Upper lobe of left lung (tissue), 4 donors: ENCODE data around the gene POLQ.

Experiments
- CTCF ChIP-seq, 6 experiments: fragments of 450-650 bp in 4 of 6; fragments of 200-600 bp in 2 of 6; sonication (generic) in 2 of 6; IDR thresholded peaks; one replicate each; pipeline ENCODE4 v1.5.1; 2016 to 2019; ENCODE audit warnings: antibody characterized with exemption in 6 of 6
- POLR2A ChIP-seq, 4 donors: fragments of 450-650 bp; IDR thresholded peaks; one replicate each; pipeline ENCODE4 v1.5.1; 2016 to 2017; ENCODE audit warnings: antibody characterized with exemption in 4 of 4, mild to moderate bottlenecking in 2 of 4
- POLR2AphosphoS5 ChIP-seq, 2 donors: sonication (generic); formaldehyde crosslinking; IDR thresholded peaks; one replicate each; pipeline ENCODE4 v1.5.1; 2017; ENCODE audit warnings: antibody characterized with exemption in 2 of 2

GRCh38 chr3:121515313-121515712 lies 30.5 kb downstream of the POLQ start:
- TF ChIP-seq POLR2AphosphoS5 (IDR thresholded peaks at IDR 0.05) (no peak), CTCF (IDR thresholded peaks at IDR 0.05) (no peak), POLR2A (IDR thresholded peaks at IDR 0.05) (no peak)
